Astrocyte (in vitro differentiated cells and primary cell): ENCODE data around the gene KDM4B. TPM values are rescaled to one million over a fixed set of nuclear protein-coding genes. Genes with fewer than 3 reads are reported as not detected.
A peak's percentile ranks its signal among the peaks of the same experiment; 100 is the strongest.

ENCODE experiments used
- DNase-seq: peaks from one replicate; pipeline ENCODE4 v3.0.0-alpha.2; 2010; ENCODE audit warnings: low read depth
- FAIRE-seq: peaks from 2 replicates; lab custom pipeline; 2011; peaks lifted over from hg19 to GRCh38; lab: Jason Lieb, UNC
- H2AFZ ChIP-seq: 2 replicates; pipeline ENCODE4 v1.6.0; 2012; ENCODE audit warnings: low read depth, low read length, inconsistent platforms
- H3K27ac ChIP-seq: 2 replicates; pipeline ENCODE4 v1.5.1; 2011; ENCODE audit warnings: low read depth, low read length, inconsistent platforms
- H3K27me3 ChIP-seq: 2 replicates; pipeline ENCODE4 v1.6.0; 2011; ENCODE audit warnings: low read length, inconsistent platforms; ENCODE audit not compliant: insufficient read depth
- H3K36me3 ChIP-seq: 2 replicates; pipeline ENCODE4 v1.5.1; 2011; ENCODE audit warnings: low read length, inconsistent platforms; ENCODE audit not compliant: insufficient read depth
- H3K4me1 ChIP-seq: 2 replicates; pipeline ENCODE4 v1.5.1; 2011; ENCODE audit warnings: low read length, inconsistent platforms; ENCODE audit not compliant: insufficient read depth
- H3K4me2 ChIP-seq: 2 replicates; pipeline ENCODE4 v1.6.0; 2012; ENCODE audit warnings: low read length, inconsistent platforms
- H3K4me3 ChIP-seq: 2 replicates; pipeline ENCODE4 v1.5.1; 2011; ENCODE audit warnings: low read depth, mild to moderate bottlenecking, low read length, inconsistent platforms; ENCODE audit not compliant: insufficient read depth
- H3K79me2 ChIP-seq: 2 replicates; pipeline ENCODE4 v1.6.0; 2012; ENCODE audit warnings: mild to moderate bottlenecking, low read length, inconsistent platforms; ENCODE audit not compliant: insufficient read depth
- H3K9ac ChIP-seq: 2 replicates; pipeline ENCODE4 v1.6.0; 2012; ENCODE audit warnings: mild to moderate bottlenecking, low read length, inconsistent platforms
- H3K9me3 ChIP-seq: 2 replicates; pipeline ENCODE4 v1.5.1; 2012; ENCODE audit warnings: low read depth, mild to moderate bottlenecking, low read length, inconsistent platforms; ENCODE audit not compliant: insufficient read depth
- H4K20me1 ChIP-seq: 2 replicates; pipeline ENCODE4 v1.6.0; 2012; ENCODE audit warnings: low read length, inconsistent platforms; ENCODE audit not compliant: insufficient read depth
- H3K27ac Mint-ChIP-seq: one replicate; pipeline ENCODE4 v1.8.0; 2021; ENCODE audit warnings: mild to moderate bottlenecking, mixed read lengths; ENCODE audit not compliant: unreplicated experiment
- H3K27me3 Mint-ChIP-seq: one replicate; pipeline ENCODE4 v1.8.0; 2021; ENCODE audit warnings: low read depth, mixed read lengths; ENCODE audit not compliant: unreplicated experiment
- H3K36me3 Mint-ChIP-seq: one replicate; pipeline ENCODE4 v1.8.0; 2021; ENCODE audit warnings: low read depth, mixed read lengths; ENCODE audit not compliant: unreplicated experiment
- H3K4me1 Mint-ChIP-seq: one replicate; pipeline ENCODE4 v1.8.0; 2021; ENCODE audit warnings: low read depth, mixed read lengths; ENCODE audit not compliant: unreplicated experiment
- H3K4me3 Mint-ChIP-seq: one replicate; pipeline ENCODE4 v1.8.0; 2021; ENCODE audit warnings: mild to moderate bottlenecking, moderate library complexity, mixed read lengths; ENCODE audit not compliant: unreplicated experiment
- H3K9me3 Mint-ChIP-seq: one replicate; pipeline ENCODE4 v1.8.0; 2021; ENCODE audit warnings: mild to moderate bottlenecking, mixed read lengths; ENCODE audit not compliant: unreplicated experiment
- EZH2 ChIP-seq: IDR thresholded peaks from 2 replicates; pipeline ENCODE4 v1.6.1; 2012; ENCODE audit warnings: mild to moderate bottlenecking, low read length, inconsistent platforms; ENCODE audit not compliant: insufficient read depth
- total RNA-seq: library from RNA; stranded (reverse); gene quantifications from 2 replicates; pipeline ENCODE4 v1.2.1, GENCODE V29; 2021
- TF ChIP-seq, protein P1 (sequence below): IDR thresholded peaks from 2 replicates; pipeline ENCODE4 v1.5.1; 2011; ENCODE audit warnings: low read depth, mild to moderate bottlenecking, inconsistent platforms, low read length, moderate library complexity; ENCODE audit not compliant: insufficient read depth

The KDM4B gene
- total RNA-seq, 1 donor from 2014 or later, result 55.2 TPM

DNA sequence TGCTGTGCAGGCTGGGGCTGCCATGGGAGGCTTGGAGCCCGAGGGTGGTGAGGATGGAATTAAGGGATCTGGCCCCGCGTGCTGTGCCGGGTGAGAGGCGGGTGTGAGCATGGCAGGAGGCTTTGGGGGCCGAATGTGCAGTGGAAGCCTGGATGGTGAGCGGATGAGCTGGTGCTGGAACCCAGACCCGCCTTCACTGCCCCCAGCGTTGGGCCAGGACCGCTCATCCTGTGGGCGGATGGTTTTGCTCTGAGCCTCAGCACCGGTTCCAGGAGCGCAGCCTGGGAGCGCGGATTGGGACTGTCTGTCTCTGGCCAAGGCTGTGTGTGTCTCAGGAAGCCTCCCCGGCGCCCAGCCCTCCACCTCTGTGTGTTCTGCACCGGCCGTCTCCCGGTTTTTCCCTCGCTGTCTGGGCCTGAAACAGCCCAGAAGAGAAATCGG, 16.7 kb downstream of the KDM4B start:
- no peak overlapping the region for H3K27ac ChIP-seq
- H3K79me2 ChIP-seq, result peaks cover 93% of the 10 kb centered on the region
- no peak for FAIRE-seq
- no peak overlapping the region for H2AFZ ChIP-seq
- no peaks in the 10 kb centered on the region for H3K9me3 Mint-ChIP-seq
- H4K20me1 ChIP-seq, result peaks cover 91% of the 10 kb centered on the region
- no peak overlapping the region for H3K4me2 ChIP-seq
- H3K36me3 Mint-ChIP-seq, result no peaks in the 10 kb centered on the region
- H3K4me1 ChIP-seq, result peaks cover 20% of the 10 kb centered on the region
- no peaks in the 10 kb centered on the region for H3K36me3 ChIP-seq
- peak overlapping the region; percentile 38 for H3K27ac Mint-ChIP-seq
- no peaks in the 10 kb centered on the region for H3K9me3 ChIP-seq
- no peak overlapping the region for H3K4me3 Mint-ChIP-seq
- peaks cover 40% of the 10 kb centered on the region for H3K4me1 Mint-ChIP-seq
- H3K9ac ChIP-seq, result no peak overlapping the region
- no peaks in the 10 kb centered on the region for H3K27me3 Mint-ChIP-seq
- no peak overlapping the region for H3K4me3 ChIP-seq
- no peak for DNase-seq
- TF ChIP-seq EZH2, result no peak
- TF ChIP-seq, protein P1, sequence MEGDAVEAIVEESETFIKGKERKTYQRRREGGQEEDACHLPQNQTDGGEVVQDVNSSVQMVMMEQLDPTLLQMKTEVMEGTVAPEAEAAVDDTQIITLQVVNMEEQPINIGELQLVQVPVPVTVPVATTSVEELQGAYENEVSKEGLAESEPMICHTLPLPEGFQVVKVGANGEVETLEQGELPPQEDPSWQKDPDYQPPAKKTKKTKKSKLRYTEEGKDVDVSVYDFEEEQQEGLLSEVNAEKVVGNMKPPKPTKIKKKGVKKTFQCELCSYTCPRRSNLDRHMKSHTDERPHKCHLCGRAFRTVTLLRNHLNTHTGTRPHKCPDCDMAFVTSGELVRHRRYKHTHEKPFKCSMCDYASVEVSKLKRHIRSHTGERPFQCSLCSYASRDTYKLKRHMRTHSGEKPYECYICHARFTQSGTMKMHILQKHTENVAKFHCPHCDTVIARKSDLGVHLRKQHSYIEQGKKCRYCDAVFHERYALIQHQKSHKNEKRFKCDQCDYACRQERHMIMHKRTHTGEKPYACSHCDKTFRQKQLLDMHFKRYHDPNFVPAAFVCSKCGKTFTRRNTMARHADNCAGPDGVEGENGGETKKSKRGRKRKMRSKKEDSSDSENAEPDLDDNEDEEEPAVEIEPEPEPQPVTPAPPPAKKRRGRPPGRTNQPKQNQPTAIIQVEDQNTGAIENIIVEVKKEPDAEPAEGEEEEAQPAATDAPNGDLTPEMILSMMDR, result no peak
- no peaks in the 10 kb centered on the region for H3K27me3 ChIP-seq

DNA sequence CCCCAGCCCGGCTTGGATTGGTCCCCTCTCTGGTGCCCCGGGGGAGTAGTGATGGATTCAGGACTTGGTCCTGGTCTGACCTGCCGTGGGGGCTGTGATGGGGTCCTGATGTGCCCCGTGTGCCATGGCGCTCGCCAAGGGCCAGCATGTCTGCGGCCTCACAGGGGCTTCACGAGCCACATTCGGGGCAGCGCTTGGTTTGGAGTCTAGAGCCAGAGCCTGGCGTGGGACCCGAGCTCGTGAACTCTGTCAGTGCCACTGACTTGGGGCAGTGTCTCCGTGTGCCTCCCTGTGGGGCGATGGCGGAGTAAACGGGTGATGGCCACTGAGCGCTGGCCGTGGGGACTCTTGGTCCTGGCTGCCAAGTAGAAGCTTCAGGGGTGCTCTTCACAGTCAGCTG, 17.1 kb downstream of the KDM4B start:
- Histone ChIP-seq H2AFZ (no peak overlapping the region), H3K4me3 (no peak overlapping the region), H3K4me1 (peaks cover 20% of the 10 kb centered on the region), H3K36me3 (no peaks in the 10 kb centered on the region), H4K20me1 (peaks cover 88% of the 10 kb centered on the region), H3K9ac (no peak overlapping the region), H3K9me3 (no peaks in the 10 kb centered on the region), H3K27me3 (no peaks in the 10 kb centered on the region), H3K4me2 (no peak overlapping the region), H3K27ac (no peak overlapping the region), H3K79me2 (peaks cover 93% of the 10 kb centered on the region)
- H3K27ac Mint-ChIP-seq, result no peak overlapping the region
- FAIRE-seq (no peak), DNase-seq (no peak)
- peaks cover 39% of the 10 kb centered on the region for H3K4me1 Mint-ChIP-seq
- no peaks in the 10 kb centered on the region for H3K27me3 Mint-ChIP-seq
- H3K4me3 Mint-ChIP-seq, result no peak overlapping the region
- no peaks in the 10 kb centered on the region for H3K9me3 Mint-ChIP-seq
- no peaks in the 10 kb centered on the region for H3K36me3 Mint-ChIP-seq
- TF ChIP-seq, protein P1, result no peak
- TF ChIP-seq EZH2, result no peak

DNA sequence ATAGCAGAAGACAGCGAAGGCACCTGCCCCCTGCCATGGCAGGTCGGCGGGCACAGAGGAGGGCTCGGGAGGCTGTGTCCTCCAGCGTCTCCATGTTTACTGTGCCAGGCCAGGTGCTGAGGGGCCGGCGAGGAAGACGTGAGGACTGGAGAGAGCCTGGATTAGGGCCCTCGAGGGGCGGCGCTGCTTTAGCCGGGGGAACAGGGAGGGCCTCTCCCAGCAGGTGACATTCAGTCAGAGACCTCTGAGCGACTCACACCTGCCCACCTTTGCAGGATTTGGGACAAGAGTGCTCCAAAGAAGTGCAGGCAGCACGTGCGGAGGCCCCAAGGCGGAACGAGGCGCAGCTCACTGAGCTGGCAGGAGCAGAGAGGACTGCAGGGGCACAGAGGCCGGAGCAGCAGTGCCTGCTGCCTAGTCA, 17.6 kb downstream of the KDM4B start:
- peaks cover 1% of the 10 kb centered on the region for H3K36me3 Mint-ChIP-seq
- peak overlapping the region; percentile 53 for H3K27ac Mint-ChIP-seq
- no peak overlapping the region for H3K27ac ChIP-seq
- peaks cover 88% of the 10 kb centered on the region for H4K20me1 ChIP-seq
- H3K4me1 ChIP-seq, result peaks cover 20% of the 10 kb centered on the region
- DNase-seq, result no peak
- no peak for FAIRE-seq
- H3K36me3 ChIP-seq, result no peaks in the 10 kb centered on the region
- peaks cover 93% of the 10 kb centered on the region for H3K79me2 ChIP-seq
- TF ChIP-seq, protein P1, result no peak
- H2AFZ ChIP-seq, result no peak overlapping the region
- no peak overlapping the region for H3K4me2 ChIP-seq
- H3K4me3 Mint-ChIP-seq, result no peak overlapping the region
- no peaks in the 10 kb centered on the region for H3K9me3 ChIP-seq
- no peak overlapping the region for H3K4me3 ChIP-seq
- H3K9ac ChIP-seq, result no peak overlapping the region
- no peaks in the 10 kb centered on the region for H3K27me3 ChIP-seq
- no peaks in the 10 kb centered on the region for H3K9me3 Mint-ChIP-seq
- peaks cover 39% of the 10 kb centered on the region for H3K4me1 Mint-ChIP-seq
- H3K27me3 Mint-ChIP-seq, result no peaks in the 10 kb centered on the region
